Sigmoid colon (tissue), 4 donors: ENCODE measurements around the gene WDR11.

Experiments
- CTCF ChIP-seq, 4 experiments: fragments of 450-650 bp in 3 of 4; fragments of 200-600 bp in 1 of 4; IDR thresholded peaks; one replicate each; pipeline ENCODE4 v1.5.1; 2016 to 2019; ENCODE audit warnings: antibody characterized with exemption in 4 of 4, mild to moderate bottlenecking in 3 of 4, moderate library complexity in 2 of 4
- EP300 ChIP-seq, 4 donors: sonication (generic); formaldehyde crosslinking; IDR thresholded peaks; one replicate each; pipeline ENCODE4 v1.6.1; 2017; ENCODE audit warnings: antibody characterized with exemption in 4 of 4
- POLR2A ChIP-seq, 2 donors: fragments of 450-650 bp; IDR thresholded peaks; one replicate each; pipeline ENCODE4 v1.6.1; 2016; ENCODE audit warnings: antibody characterized with exemption in 2 of 2, mild to moderate bottlenecking in 2 of 2, moderate library complexity in 2 of 2
- POLR2AphosphoS5 ChIP-seq, 4 donors: sonication (generic); formaldehyde crosslinking; IDR thresholded peaks; one replicate each; pipeline ENCODE4 v1.6.1; 2017; ENCODE audit warnings: antibody characterized with exemption in 4 of 4

GRCh38 chr10:120940299-120940900 is 89.2 kb downstream of the WDR11 start:
- TF ChIP-seq CTCF (IDR thresholded peaks at IDR 0.05) (no peak), POLR2A (IDR thresholded peaks at IDR 0.05) (no peak), EP300 (IDR thresholded peaks at IDR 0.05) (no peak), POLR2AphosphoS5 (IDR thresholded peaks at IDR 0.05) (no peak)
